Sigmoid colon (tissue), 7 donors: ENCODE measurements around the gene FSTL4. TPM values are rescaled to one million over a fixed set of nuclear protein-coding genes. Genes with fewer than 3 reads are reported as not detected.
"Not testable (repeated sequence)": the region's sequence is repeated elsewhere in the genome, so short reads cannot be mapped to it uniquely, and the experiment has no call there.

ENCODE experiments used
- DNase-seq: peaks from one replicate; pipeline ENCODE4 v3.0.0-alpha.2; 2019
- H3K27ac ChIP-seq, 4 donors: fragments of 200-600 bp; sonication (generic); one replicate each; pipeline ENCODE4 v1.5.1; 2016 to 2019; ENCODE audit warnings: mild to moderate bottlenecking in 1 of 4
- H3K27me3 ChIP-seq, 3 donors: fragments of 200-600 bp; sonication (generic); one replicate each; pipeline ENCODE4 v1.5.1; 2019; ENCODE audit warnings: mild to moderate bottlenecking in 1 of 3
- H3K36me3 ChIP-seq, 4 donors: fragments of 200-600 bp; sonication (generic); one replicate each; pipeline ENCODE4 v1.5.1; 2016 to 2019
- H3K4me1 ChIP-seq, 4 donors: fragments of 200-600 bp; sonication (generic); one replicate each; pipeline ENCODE4 v1.5.1; 2017 to 2019
- H3K4me3 ChIP-seq, 4 donors: fragments of 200-600 bp; sonication (generic); one replicate each; pipeline ENCODE4 v1.5.1; 2017 to 2019; ENCODE audit warnings: mild to moderate bottlenecking in 2 of 4, moderate library complexity in 1 of 4
- H3K9me3 ChIP-seq, 4 donors: fragments of 200-600 bp in 3 of 4; sonication (generic) in 3 of 4; one replicate each; pipeline versions ENCODE4 v1.5.1 to v1.6.1; 2013 to 2019
- CTCF ChIP-seq, 4 experiments: fragments of 450-650 bp in 3 of 4; fragments of 200-600 bp in 1 of 4; IDR thresholded peaks; one replicate each; pipeline ENCODE4 v1.5.1; 2016 to 2019; ENCODE audit warnings: antibody characterized with exemption in 4 of 4, mild to moderate bottlenecking in 3 of 4, moderate library complexity in 2 of 4
- EP300 ChIP-seq, 4 donors: sonication (generic); formaldehyde crosslinking; IDR thresholded peaks; one replicate each; pipeline ENCODE4 v1.6.1; 2017; ENCODE audit warnings: antibody characterized with exemption in 4 of 4
- POLR2A ChIP-seq, 2 donors: fragments of 450-650 bp; IDR thresholded peaks; one replicate each; pipeline ENCODE4 v1.6.1; 2016; ENCODE audit warnings: antibody characterized with exemption in 2 of 2, mild to moderate bottlenecking in 2 of 2, moderate library complexity in 2 of 2
- POLR2AphosphoS5 ChIP-seq, 4 donors: sonication (generic); formaldehyde crosslinking; IDR thresholded peaks; one replicate each; pipeline ENCODE4 v1.6.1; 2017; ENCODE audit warnings: antibody characterized with exemption in 4 of 4
- WGBS, 2 donors: extraction: QIAGEN DNeasy Blood & Tissue Kit; methylation state at CpG; one replicate each; pipeline ENCODE4 v1.1.7; 2013; 5-methylcytosine and 5-hydroxymethylcytosine counted together
- intact Hi-C: fragments of 100-400 bp; cut with DNase I; formaldehyde crosslinking; loops from one replicate; pipeline ENCODE4 v1.15.1; 2023
- polyA plus RNA-seq, 3 donors: library from polyadenylated mRNA; stranded (reverse); fragments of 200-250 nt; gene quantifications; one replicate each; pipeline ENCODE4 v1.2.3, GENCODE V29; 2013
- total RNA-seq, 4 donors: library from RNA; depleted of rRNA; stranded (reverse); fragments of >200 nt; gene quantifications; one replicate each; pipeline ENCODE4 v1.1.0, GENCODE V29; 2016
- donor health status: healthy with polysubstance abuse.
- donor health status: Bipolar disorder and iron deficiency.
- donor health status: healthy.

Gene FSTL4
- total and polyA plus RNA-seq, 7 donors, result 0.23 to 0.45 (median 0.28) TPM; not detected in 4

- 51 to 69% methylated on average over 2 of the region's 2 CpGs for WGBS, 2 donors
- Histone ChIP-seq H3K4me3 (no peak overlapping the region), H3K27me3 (no peaks in the 10 kb centered on the region), H3K36me3 (no peaks in the 10 kb centered on the region), H3K4me1 (no peaks in the 10 kb centered on the region), H3K27ac (no peak overlapping the region), H3K9me3 (no peaks in the 10 kb centered on the region)
- intact Hi-C loops, result no loop called here
- no peak for DNase-seq
- no peak for TF ChIP-seq CTCF (IDR thresholded peaks at IDR 0.05)
- no peak for TF ChIP-seq EP300 (IDR thresholded peaks at IDR 0.05)
- TF ChIP-seq POLR2A (IDR thresholded peaks at IDR 0.05), result no peak
Observed at GRCh38 chr5:133397348-133397747, 215.0 kb downstream of the FSTL4 start.

- no peak overlapping the region for H3K4me3 ChIP-seq
- TF ChIP-seq POLR2A (IDR thresholded peaks at IDR 0.05), result no peak
- TF ChIP-seq POLR2AphosphoS5 (IDR thresholded peaks at IDR 0.05), result no peak
- no peak for TF ChIP-seq EP300 (IDR thresholded peaks at IDR 0.05)
- no peak for TF ChIP-seq CTCF (IDR thresholded peaks at IDR 0.05)
- 46 to 69% methylated on average over 7 of the region's 7 CpGs for whole genome bisulfite sequencing, 2 donors
- no peaks in the 10 kb centered on the region for H3K9me3 ChIP-seq
- no peaks in the 10 kb centered on the region for H3K27me3 ChIP-seq
- intact Hi-C loops, result no loop called here
- DNase-seq, result no peak
- H3K27ac ChIP-seq, result no peak overlapping the region
- H3K36me3 ChIP-seq, result no peaks in the 10 kb centered on the region
- no peaks in the 10 kb centered on the region for H3K4me1 ChIP-seq
Observed at GRCh38 chr5:133396814-133397213, 215.5 kb downstream of the FSTL4 start.

GRCh38 chr5:133396187-133396741, 216.1 kb downstream of the FSTL4 start:
- no peak for DNase-seq
- no peaks in the 10 kb centered on the region for H3K27me3 ChIP-seq
- no peaks in the 10 kb centered on the region for H3K36me3 ChIP-seq
- no peaks in the 10 kb centered on the region for H3K4me1 ChIP-seq
- intact Hi-C loops, result no loop called here
- H3K9me3 ChIP-seq, result no peaks in the 10 kb centered on the region
- H3K4me3 ChIP-seq, result no peak overlapping the region
- 80 to 84% methylated on average over 6 of the region's 6 CpGs for WGBS, 2 donors
- no peak overlapping the region for H3K27ac ChIP-seq
- TF ChIP-seq POLR2A (IDR thresholded peaks at IDR 0.05) (no peak), POLR2AphosphoS5 (IDR thresholded peaks at IDR 0.05) (no peak), EP300 (IDR thresholded peaks at IDR 0.05) (no peak), CTCF (IDR thresholded peaks at IDR 0.05) (no peak)

GRCh38 chr5:133395207-133395606, 217.1 kb downstream of the FSTL4 start:
- 95 to 97% methylated on average over 21 of the region's 21 CpGs for WGBS, 2 donors
- intact Hi-C loops, DNase-seq, H3K4me3 ChIP-seq, H3K9me3 ChIP-seq, H3K36me3 ChIP-seq, H3K27me3 ChIP-seq, H3K4me1 ChIP-seq, H3K27ac ChIP-seq: not testable (repeated sequence)

- H3K36me3 ChIP-seq, H3K27ac ChIP-seq, intact Hi-C loops, H3K9me3 ChIP-seq, H3K4me3 ChIP-seq, DNase-seq, H3K4me1 ChIP-seq, H3K27me3 ChIP-seq: not testable (repeated sequence)
- WGBS, 2 donors, result 94 to 96% methylated on average over 22 of the region's 22 CpGs
Observed at GRCh38 chr5:133394477-133394817, 217.9 kb downstream of the FSTL4 start.

- no peaks in the 10 kb centered on the region for H3K36me3 ChIP-seq
- intact Hi-C loops, result no loop called here
- TF ChIP-seq CTCF (IDR thresholded peaks at IDR 0.05), result no peak
- no peak for TF ChIP-seq EP300 (IDR thresholded peaks at IDR 0.05)
- TF ChIP-seq POLR2A (IDR thresholded peaks at IDR 0.05), result no peak
- no peak for TF ChIP-seq POLR2AphosphoS5 (IDR thresholded peaks at IDR 0.05)
- H3K4me3 ChIP-seq, result no peak overlapping the region
- DNase-seq, result no peak
- no peaks in the 10 kb centered on the region for H3K27me3 ChIP-seq
- 87 to 93% methylated on average over 17 of the region's 17 CpGs for WGBS, 2 donors
- no peaks in the 10 kb centered on the region for H3K4me1 ChIP-seq
- no peak overlapping the region for H3K27ac ChIP-seq
- H3K9me3 ChIP-seq, result no peaks in the 10 kb centered on the region
Observed at GRCh38 chr5:133393776-133394476, 218.4 kb downstream of the FSTL4 start.
